GM12878 (cell line): ENCODE measurements around the gene MAMDC2.

Source experiments
- BACH1 ChIP-seq: fragments of 450-650 bp; IDR thresholded peaks from 2 replicates; pipeline ENCODE4 v1.6.1; 2017; ENCODE audit warnings: mild to moderate bottlenecking, borderline replicate concordance
- BHLHE40 ChIP-seq, 2 experiments: fragments of 450-650 bp in 1 of 2; IDR thresholded peaks; 2 replicates each; pipeline ENCODE4 v1.6.1; 2011 to 2017; ENCODE audit warnings: low read depth in 2 of 2, borderline replicate concordance in 1 of 2, improper control_type of control experiment in 1 of 2, low read length in 1 of 2, mild to moderate bottlenecking in 1 of 2
- CBFB ChIP-seq: IDR thresholded peaks from 2 replicates; pipeline ENCODE4 v1.6.1; 2016; ENCODE audit warnings: antibody characterized with exemption, low read depth
- CHD2 ChIP-seq: IDR thresholded peaks from 2 replicates; pipeline ENCODE4 v1.6.1; 2011; ENCODE audit warnings: low read depth, low read length, improper control_type of control experiment, borderline replicate concordance
- EZH2 ChIP-seq: IDR thresholded peaks from 2 replicates; pipeline ENCODE4 v1.6.1; 2012; ENCODE audit warnings: low read depth, mild to moderate bottlenecking, control low read depth, inconsistent platforms, low read length, borderline replicate concordance; ENCODE audit not compliant: control insufficient read depth
- JUNB ChIP-seq: IDR thresholded peaks from 2 replicates; pipeline ENCODE4 v1.6.1; 2016; ENCODE audit warnings: antibody characterized with exemption, mild to moderate bottlenecking
- MYC ChIP-seq: IDR thresholded peaks from 2 replicates; pipeline ENCODE4 v1.6.1; 2011; ENCODE audit warnings: mild to moderate bottlenecking, low read length, moderate library complexity, inconsistent platforms; ENCODE audit not compliant: insufficient read depth, insufficient replicate concordance, insufficient read length, severe bottlenecking
- NBN ChIP-seq: fragments of 450-650 bp; IDR thresholded peaks from 2 replicates; pipeline ENCODE4 v1.6.1; 2016
- PAX5 ChIP-seq: IDR thresholded peaks from 2 replicates; pipeline ENCODE4 v1.6.1; 2011; ENCODE audit warnings: low read depth, low read length, borderline replicate concordance
- SMAD1 ChIP-seq: fragments of 450-650 bp; IDR thresholded peaks from 2 replicates; pipeline ENCODE4 v1.6.1; 2018; ENCODE audit warnings: mild to moderate bottlenecking, low read depth; ENCODE audit not compliant: partially characterized antibody
- SREBF2 ChIP-seq: IDR thresholded peaks from 2 replicates; pipeline ENCODE4 v1.6.1; 2012; ENCODE audit warnings: mild to moderate bottlenecking, low read length
- TF ChIP-seq, protein P1 (sequence below): fragments of 150-350 bp; IDR thresholded peaks from 2 replicates; pipeline ENCODE4 v1.6.1; 2016; ENCODE audit warnings: low read depth, low read length

DNA sequence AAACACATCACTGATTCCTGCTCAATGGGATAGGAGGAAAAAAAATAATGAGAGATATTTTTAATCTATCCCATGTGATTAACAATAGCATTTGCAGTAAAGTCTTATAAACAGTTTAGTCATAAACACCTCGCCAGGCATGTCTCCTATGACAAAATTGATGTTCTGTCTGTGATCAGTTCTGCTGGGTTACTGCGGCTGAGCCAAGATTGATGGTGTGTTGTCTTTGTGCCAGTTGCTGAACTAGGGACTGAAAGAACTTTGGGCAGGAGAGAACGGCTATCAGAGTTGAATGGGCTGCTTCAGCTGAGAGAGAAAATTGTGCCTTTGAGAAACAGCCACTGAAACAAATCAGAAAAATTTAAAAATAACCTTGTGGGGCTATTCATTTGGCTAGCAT is 37.3 kb upstream of the MAMDC2 start:
- TF ChIP-seq BHLHE40 (IDR thresholded peaks at IDR 0.05; ENCODE audit: borderline replicate concordance in 1 of 2, low read depth in 2 of 2, low read length in 1 of 2): no peak
- TF ChIP-seq SMAD1: no peak
- no peak for TF ChIP-seq SREBF2
- TF ChIP-seq PAX5: no peak
- TF ChIP-seq NBN: no peak
- no peak for TF ChIP-seq CBFB
- no peak for TF ChIP-seq EZH2
- TF ChIP-seq CHD2: no peak
- no peak for TF ChIP-seq MYC
- TF ChIP-seq JUNB: no peak
- no peak for TF ChIP-seq BACH1
- TF ChIP-seq, protein P1, sequence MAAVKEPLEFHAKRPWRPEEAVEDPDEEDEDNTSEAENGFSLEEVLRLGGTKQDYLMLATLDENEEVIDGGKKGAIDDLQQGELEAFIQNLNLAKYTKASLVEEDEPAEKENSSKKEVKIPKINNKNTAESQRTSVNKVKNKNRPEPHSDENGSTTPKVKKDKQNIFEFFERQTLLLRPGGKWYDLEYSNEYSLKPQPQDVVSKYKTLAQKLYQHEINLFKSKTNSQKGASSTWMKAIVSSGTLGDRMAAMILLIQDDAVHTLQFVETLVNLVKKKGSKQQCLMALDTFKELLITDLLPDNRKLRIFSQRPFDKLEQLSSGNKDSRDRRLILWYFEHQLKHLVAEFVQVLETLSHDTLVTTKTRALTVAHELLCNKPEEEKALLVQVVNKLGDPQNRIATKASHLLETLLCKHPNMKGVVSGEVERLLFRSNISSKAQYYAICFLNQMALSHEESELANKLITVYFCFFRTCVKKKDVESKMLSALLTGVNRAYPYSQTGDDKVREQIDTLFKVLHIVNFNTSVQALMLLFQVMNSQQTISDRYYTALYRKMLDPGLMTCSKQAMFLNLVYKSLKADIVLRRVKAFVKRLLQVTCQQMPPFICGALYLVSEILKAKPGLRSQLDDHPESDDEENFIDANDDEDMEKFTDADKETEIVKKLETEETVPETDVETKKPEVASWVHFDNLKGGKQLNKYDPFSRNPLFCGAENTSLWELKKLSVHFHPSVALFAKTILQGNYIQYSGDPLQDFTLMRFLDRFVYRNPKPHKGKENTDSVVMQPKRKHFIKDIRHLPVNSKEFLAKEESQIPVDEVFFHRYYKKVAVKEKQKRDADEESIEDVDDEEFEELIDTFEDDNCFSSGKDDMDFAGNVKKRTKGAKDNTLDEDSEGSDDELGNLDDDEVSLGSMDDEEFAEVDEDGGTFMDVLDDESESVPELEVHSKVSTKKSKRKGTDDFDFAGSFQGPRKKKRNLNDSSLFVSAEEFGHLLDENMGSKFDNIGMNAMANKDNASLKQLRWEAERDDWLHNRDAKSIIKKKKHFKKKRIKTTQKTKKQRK: no peak
